Thyroid gland (tissue), 4 donors: ENCODE measurements around the gene FOXO3. TPM values are rescaled to one million over a fixed set of nuclear protein-coding genes. Genes with fewer than 3 reads are reported as not detected.
"Not testable (repeated sequence)": the region's sequence is repeated elsewhere in the genome, so short reads cannot be mapped to it uniquely, and the experiment has no call there.

Source experiments
- DNase-seq, 2 donors: peaks; one replicate each; pipeline ENCODE4 v3.0.0-alpha.2; 2019
- H3K27ac ChIP-seq, 3 donors: fragments of 200-600 bp; sonication (generic); 1 replicate in 2 of 3; 2 replicates in 1 of 3; pipeline ENCODE4 v1.5.1; 2016 to 2019; ENCODE audit warnings: mild to moderate bottlenecking in 1 of 3, moderate library complexity in 1 of 3
- H3K27me3 ChIP-seq: fragments of 200-600 bp; sonication (generic); one replicate; pipeline ENCODE4 v1.5.1; 2019
- H3K36me3 ChIP-seq, 2 donors: fragments of 200-600 bp; sonication (generic); one replicate each; pipeline ENCODE4 v1.5.1; 2016 to 2019
- H3K4me1 ChIP-seq, 2 donors: fragments of 200-600 bp; sonication (generic); one replicate each; pipeline ENCODE4 v1.5.1; 2017 to 2019
- H3K4me3 ChIP-seq, 3 donors: fragments of 200-600 bp; sonication (generic); replicated peaks in 1 of 3; 1 replicate in 2 of 3; 2 replicates in 1 of 3; pipeline ENCODE4 v1.5.1; 2016; ENCODE audit warnings: mild to moderate bottlenecking in 1 of 3
- H3K9me3 ChIP-seq: fragments of 200-600 bp; sonication (generic); one replicate; pipeline ENCODE4 v1.5.1; 2017
- CTCF ChIP-seq, 6 experiments: fragments of 200-600 bp in 3 of 6; fragments of 450-650 bp in 3 of 6; sonication (generic) in 3 of 6; IDR thresholded peaks; one replicate each; pipeline ENCODE4 v1.5.1; 2016 to 2019; ENCODE audit warnings: antibody characterized with exemption in 6 of 6, mild to moderate bottlenecking in 2 of 6, inconsistent platforms in 1 of 6, moderate library complexity in 1 of 6
- POLR2A ChIP-seq, 2 donors: fragments of 450-650 bp; IDR thresholded peaks; one replicate each; pipeline ENCODE4 v1.6.1; 2017; ENCODE audit warnings: antibody characterized with exemption in 2 of 2, mild to moderate bottlenecking in 2 of 2, moderate library complexity in 1 of 2
- WGBS, 2 donors: methylation state at CpG; one replicate each; pipeline ENCODE4 v1.1.5; 2017; 5-methylcytosine and 5-hydroxymethylcytosine counted together
- intact Hi-C: fragments of 100-400 bp; cut with DNase I; formaldehyde crosslinking; loops from one replicate; pipeline ENCODE4 v1.15.1; 2023
- total RNA-seq, 4 donors: library from RNA; depleted of rRNA; stranded (reverse); fragments of >200 nt; gene quantifications; one replicate each; pipeline ENCODE4 v1.2.3, GENCODE V29; 2016

The FOXO3 gene
- total RNA-seq, 4 donors from 2014 or later, result 61.8 to 103 (median 76.8) TPM

- H3K36me3 ChIP-seq, result no peaks in the 10 kb centered on the region
- H3K4me1 ChIP-seq, result peaks cover 32 to 58% of the 10 kb centered on the region in 2 donors
- no peak overlapping the region for H3K4me3 ChIP-seq
- peak overlapping the region; percentile 14 to 71 (median 50) for H3K27ac ChIP-seq
- intact Hi-C loops, result no loop called here
- H3K9me3 ChIP-seq, result no peaks in the 10 kb centered on the region
- TF ChIP-seq CTCF (IDR thresholded peaks at IDR 0.05) (no peak), POLR2A (IDR thresholded peaks at IDR 0.05) (no peak)
- no peaks in the 10 kb centered on the region for H3K27me3 ChIP-seq
- WGBS, 2 donors, result 71 to 81% methylated on average over 12 of the region's 12 CpGs
- DNase-seq, result no peak
These were observed 95.3 kb downstream of the FOXO3 start for GRCh38 chr6:108655806-108656651.

GRCh38 chr6:108656836-108657235 is 96.1 kb downstream of the FOXO3 start:
- no peaks in the 10 kb centered on the region for H3K9me3 ChIP-seq
- H3K36me3 ChIP-seq, result no peaks in the 10 kb centered on the region
- peaks cover 26 to 54% of the 10 kb centered on the region in 2 donors for H3K4me1 ChIP-seq
- intact Hi-C loops, result no loop called here
- 81 to 84% methylated on average over 2 of the region's 2 CpGs for WGBS, 2 donors
- no peak overlapping the region for H3K4me3 ChIP-seq
- no peak for TF ChIP-seq POLR2A (IDR thresholded peaks at IDR 0.05)
- no peak for DNase-seq
- no peaks in the 10 kb centered on the region for H3K27me3 ChIP-seq
- peak overlapping the region in 1 of 3 donors; percentile 8 for H3K27ac ChIP-seq

GRCh38 chr6:108658174-108658573 is 97.5 kb downstream of the FOXO3 start:
- H3K4me3 ChIP-seq, result no peak overlapping the region

GRCh38 chr6:108658785-108659184 is 98.1 kb downstream of the FOXO3 start:
- DNase-seq, H3K9me3 ChIP-seq, H3K27me3 ChIP-seq, H3K27ac ChIP-seq, H3K36me3 ChIP-seq, intact Hi-C loops, H3K4me3 ChIP-seq: not testable (repeated sequence)
- H3K4me1 ChIP-seq, result peaks cover 17 to 45% of the 10 kb centered on the region in 2 donors
- 98% methylated on average over 4 of the region's 4 CpGs for WGBS, 2 donors

More at GRCh38 chr6:108658174-108658573, 97.5 kb downstream of the FOXO3 start:
- Histone ChIP-seq H3K27ac (no peak overlapping the region), H3K36me3 (no peaks in the 10 kb centered on the region), H3K9me3 (no peaks in the 10 kb centered on the region), H3K4me1 (peaks cover 19 to 51% of the 10 kb centered on the region in 2 donors), H3K27me3 (no peaks in the 10 kb centered on the region)
- no peak for DNase-seq
- 93 to 97% methylated on average over 2 of the region's 2 CpGs for WGBS, 2 donors
- no peak for TF ChIP-seq POLR2A (IDR thresholded peaks at IDR 0.05)
- TF ChIP-seq CTCF (IDR thresholded peaks at IDR 0.05), result no peak
- intact Hi-C loops, result no loop called here

- Histone ChIP-seq H3K36me3 (peaks cover 3 to 5% of the 10 kb centered on the region in 2 donors), H3K4me3 (no peak overlapping the region), H3K9me3 (no peaks in the 10 kb centered on the region), H3K27ac (no peak overlapping the region), H3K27me3 (no peaks in the 10 kb centered on the region), H3K4me1 (peaks cover 6 to 32% of the 10 kb centered on the region in 2 donors)
- TF ChIP-seq POLR2A (IDR thresholded peaks at IDR 0.05), result no peak
- no peak for TF ChIP-seq CTCF (IDR thresholded peaks at IDR 0.05)
- intact Hi-C loops, result loop anchor here (10.0 kb wide), 1 partner anchor 95 kb away; the partner anchor contains the start of gene FOXO3
- DNase-seq, result no peak
- WGBS, 2 donors, result 91% methylated on average over 4 of the region's 4 CpGs
These were observed 99.5 kb downstream of the FOXO3 start for GRCh38 chr6:108660251-108660650.

GRCh38 chr6:108661430-108661829 is 100.7 kb downstream of the FOXO3 start:
- Histone ChIP-seq H3K27me3 (no peaks in the 10 kb centered on the region), H3K9me3 (no peaks in the 10 kb centered on the region), H3K4me3 (no peak overlapping the region), H3K36me3 (peaks cover 5 to 10% of the 10 kb centered on the region in 2 donors), H3K4me1 (peaks cover 0 to 20% of the 10 kb centered on the region in 2 donors), H3K27ac (no peak overlapping the region)
- TF ChIP-seq POLR2A (IDR thresholded peaks at IDR 0.05) (no peak), CTCF (IDR thresholded peaks at IDR 0.05) (no peak)
- 92 to 100% methylated on average over 1 of the region's 1 CpG for WGBS, 2 donors
- intact Hi-C loops, result loop anchor here (10.0 kb wide), 1 partner anchor 97 kb away; the partner anchor contains the start of gene FOXO3
- DNase-seq, result no peak
